NCI-H128 (cell line): ENCODE results near the gene JAZF1.

Experiments used
- DNase-seq: peaks from one replicate; lab custom pipeline; 2025; ENCODE audit not compliant: unreplicated experiment; lab: John Stamatoyannopoulos, UW

JAZF1 gene

DNA sequence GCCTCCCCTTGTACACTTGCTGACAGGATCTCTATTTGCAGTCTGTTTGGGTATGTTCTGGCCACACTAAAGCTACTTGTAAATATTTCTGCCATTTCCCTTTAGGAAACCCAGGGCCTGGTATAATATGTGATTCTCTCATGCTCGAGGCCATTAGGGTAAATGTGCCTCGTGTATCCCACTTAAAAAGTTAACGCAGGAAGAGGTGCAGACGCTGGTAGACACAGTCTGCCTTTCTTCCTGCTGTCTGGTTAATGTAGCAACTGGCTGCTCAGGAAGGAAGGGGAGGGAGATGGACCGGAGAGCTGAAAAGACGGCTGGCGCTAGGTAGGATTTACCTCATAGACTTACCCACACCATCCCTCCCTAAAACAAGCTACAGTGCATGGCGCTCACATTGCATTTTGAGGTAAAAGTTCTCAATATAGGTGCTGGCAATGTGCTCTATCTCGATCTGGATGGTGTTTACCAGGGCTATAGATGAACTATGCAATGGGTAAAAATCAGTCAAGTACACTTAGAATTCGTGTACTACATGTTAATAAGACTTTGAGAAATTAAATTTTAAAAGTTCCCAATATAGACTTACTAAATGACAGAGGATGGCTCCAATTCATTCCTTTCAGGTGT is 125.9 kb downstream of the JAZF1 start:
- DNase-seq = no peak

DNA sequence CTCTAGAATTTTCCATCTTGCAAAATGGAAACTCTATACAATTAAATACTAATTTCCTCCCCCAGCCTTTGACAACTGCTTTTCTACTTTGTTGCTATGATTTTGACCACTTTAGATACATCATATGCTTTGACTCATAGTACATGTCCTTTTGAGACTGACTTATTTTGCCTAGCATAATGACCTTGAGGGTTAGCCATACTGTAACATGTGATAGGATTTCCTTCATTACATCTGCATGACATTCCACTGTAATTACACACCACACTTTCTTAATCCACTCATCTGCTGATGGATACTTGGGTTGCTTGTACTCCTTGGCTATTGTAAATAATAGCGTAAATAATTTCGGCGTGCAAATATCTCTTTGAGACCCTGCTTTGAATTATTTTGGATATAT is 127.7 kb downstream of the JAZF1 start:
- DNase-seq = no peak

DNA sequence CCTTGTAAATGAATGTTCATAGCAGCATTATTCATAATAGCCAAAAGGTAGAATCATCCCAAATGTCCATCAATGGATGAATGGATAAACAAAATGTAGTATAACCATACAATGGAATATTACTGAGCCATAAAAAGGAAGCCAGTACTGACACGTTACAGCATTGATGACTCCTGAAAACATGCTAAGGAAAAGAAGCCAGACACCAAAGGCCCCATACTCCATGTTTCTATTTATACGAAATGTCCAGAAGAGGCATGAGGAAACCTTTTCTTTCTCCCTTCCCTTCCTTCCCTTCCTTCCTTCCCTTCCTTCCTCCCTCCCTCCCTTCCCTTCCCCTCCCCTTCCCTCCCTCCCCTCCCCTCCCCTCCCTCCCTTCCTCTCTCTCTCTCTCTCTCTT is 131.9 kb downstream of the JAZF1 start:
- no peak for DNase-seq

DNA sequence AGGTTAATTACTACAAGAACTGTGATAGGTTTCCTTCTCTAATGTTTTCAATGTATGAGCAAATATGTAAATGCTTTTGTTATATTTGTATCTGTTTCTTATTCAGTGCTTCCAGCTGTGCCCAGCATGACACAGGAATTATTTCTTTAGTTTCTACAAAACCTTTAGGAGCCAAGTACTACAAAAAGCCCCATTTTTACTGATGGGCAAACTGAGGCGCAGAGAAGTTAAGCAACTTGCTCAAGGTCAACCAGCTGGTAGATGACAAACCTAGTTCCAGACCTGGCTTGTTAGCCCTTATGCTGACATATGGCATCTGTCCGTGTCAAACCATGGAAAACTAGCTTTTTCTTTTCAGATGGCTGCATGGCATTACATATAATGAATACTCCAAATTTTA is 134.6 kb downstream of the JAZF1 start:
- DNase-seq = no peak

DNA sequence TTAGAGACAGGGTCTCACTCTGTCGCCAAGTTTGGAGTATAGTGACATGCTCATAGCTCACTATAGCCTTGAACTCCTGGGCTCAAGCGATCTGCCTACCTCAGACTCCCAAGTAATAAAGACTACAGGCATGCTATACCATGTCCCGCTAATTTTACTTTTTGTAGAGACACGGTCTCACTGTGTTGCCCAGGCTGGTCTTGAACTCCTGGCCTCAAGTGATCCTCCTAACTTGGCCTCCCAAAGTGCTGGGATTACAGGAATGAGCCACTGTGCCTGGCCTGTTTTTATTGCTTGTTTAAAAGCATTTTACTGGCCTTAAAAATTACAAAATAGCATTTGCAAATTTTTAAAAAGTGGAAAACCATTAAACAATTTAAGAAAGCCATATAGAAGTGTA is 135.0 kb downstream of the JAZF1 start:
- no peak for DNase-seq

DNA sequence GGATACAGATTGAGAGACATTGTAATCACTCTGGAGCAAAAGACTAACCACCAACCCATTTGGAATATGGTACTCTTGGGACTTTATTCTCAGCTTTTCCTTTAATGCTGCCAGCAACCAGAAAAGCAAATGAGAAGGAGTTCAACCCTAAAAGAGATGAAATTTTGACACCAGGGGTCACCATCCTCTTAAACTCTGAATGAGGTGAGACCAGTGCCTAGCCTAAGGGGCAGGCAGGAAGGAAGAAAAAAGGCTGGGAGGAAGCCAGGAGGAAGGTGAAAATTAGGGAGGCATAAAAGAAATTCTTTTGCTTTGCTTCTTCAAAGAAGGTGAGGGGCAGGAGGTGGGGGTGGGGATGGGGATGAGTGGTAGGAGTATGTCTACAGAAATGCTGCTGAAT is 135.8 kb downstream of the JAZF1 start:
- no peak for DNase-seq

DNA sequence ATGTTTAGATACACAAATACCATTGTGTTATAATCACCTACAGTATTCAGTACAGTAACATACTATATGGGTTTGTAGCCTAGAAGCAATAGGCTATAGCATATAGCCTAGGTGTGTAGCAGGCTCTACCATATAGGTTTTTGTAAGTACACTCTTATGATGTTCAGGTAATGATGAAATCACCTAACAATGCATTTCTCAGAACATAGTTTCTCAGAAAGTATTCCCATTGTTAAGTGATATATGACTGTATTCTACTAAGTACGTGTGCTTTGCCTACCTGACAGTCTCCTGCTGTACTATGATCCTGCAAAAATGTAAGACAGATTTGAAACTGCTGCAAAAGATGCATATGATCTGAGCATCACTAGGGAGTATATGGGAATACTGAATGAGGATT is 137.9 kb downstream of the JAZF1 start:
- DNase-seq = no peak

DNA sequence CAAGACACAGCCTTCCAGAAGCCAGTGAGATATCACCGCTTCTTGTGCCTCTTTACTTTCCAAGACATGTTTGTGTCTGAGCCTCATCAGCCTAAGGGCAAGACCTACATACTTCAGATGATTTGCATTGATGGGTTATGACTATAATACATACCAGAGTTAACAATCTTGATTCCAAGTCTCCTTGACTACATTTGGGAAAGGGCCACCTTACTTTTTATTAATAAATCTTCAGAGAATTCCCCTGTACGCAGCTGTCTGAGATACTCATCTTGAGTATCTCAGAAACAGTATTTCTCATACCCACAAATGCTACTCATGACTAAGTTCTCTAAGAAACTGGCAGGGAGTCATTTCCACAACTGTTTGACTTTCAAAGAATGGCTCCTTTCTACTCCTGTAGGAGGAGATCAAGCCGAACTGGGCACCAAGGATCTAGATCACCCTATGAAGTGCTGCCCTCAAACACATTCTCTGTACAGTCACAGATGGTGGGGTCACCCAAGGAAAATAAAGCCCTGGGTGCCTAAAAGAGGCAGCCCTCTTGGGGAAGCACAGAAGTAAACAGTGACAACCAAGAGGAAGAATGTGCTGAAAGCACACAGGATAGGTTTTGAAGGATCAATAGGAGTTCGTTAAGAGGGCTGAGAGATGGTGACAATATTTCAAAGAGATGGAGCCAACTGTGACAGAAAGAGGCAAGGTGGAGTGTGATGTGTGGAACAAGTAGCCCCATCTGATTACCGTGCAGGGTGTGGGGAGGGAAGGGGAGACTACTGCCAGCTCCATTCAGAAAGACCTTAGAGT is 138.9 kb downstream of the JAZF1 start:
- DNase-seq = no peak

DNA sequence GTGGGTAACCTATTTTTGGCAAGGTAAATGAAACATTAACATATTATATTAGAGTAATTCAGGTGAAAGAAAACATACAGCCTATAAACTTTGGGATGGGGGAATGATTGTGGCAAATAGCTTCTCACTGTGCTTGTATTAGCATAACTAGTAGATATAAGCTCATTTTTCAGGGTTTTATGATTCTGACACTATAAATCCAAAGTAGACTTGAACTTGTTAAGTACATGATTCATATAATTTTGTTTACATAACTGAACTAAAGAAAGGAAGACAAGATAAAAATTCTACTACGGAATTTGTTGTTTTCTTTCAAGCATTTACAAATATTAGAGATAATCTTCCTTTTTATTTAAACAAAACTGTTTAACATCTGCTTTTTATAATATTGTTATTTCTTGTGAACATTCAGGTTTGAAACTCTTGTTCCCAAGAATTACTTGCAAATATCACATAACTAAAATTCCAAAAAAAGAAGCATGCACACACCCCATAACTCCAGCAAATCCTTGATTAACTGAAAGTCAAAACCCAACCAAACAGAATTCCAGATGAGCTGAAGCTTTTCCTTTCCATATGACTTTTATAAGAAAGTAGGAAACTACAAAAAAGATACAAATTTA is 142.3 kb downstream of the JAZF1 start:
- no peak for DNase-seq

DNA sequence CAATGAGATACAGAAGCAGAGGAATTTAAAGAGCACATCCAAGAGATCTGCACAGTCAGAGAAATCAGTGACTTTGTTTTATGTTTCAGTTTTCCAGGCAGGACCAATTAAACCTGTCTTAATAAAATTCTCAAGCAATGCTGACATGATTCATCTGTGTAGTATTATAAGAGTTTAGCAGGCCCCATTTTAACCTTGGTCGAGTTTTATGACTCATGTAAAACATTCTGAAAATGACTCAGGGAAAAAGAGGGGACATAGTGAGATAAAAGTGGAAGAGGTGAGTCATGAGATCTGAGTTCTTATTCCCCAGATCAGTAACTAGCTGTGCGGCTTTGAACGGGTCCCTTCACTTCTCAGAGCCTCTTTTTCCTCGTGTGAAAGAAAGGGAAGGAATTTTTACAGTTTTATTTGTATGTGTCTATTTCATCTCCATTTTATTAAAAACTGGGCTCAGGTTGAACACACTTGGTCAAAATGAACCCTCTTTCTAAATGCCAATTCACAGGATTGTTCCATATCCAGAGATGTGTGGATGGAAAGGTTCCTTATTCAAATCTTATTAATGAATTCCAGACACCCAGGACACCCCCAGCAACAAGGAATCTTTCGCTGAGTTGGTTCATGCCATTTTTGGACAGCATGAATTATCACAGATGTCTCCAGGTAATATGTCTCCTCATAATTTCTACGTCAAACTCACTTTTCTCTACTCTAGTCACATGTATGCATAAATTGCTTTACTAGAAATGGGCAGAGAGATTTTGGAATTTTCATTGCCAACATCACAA is 143.2 kb downstream of the JAZF1 start:
- DNase-seq = no peak

DNA sequence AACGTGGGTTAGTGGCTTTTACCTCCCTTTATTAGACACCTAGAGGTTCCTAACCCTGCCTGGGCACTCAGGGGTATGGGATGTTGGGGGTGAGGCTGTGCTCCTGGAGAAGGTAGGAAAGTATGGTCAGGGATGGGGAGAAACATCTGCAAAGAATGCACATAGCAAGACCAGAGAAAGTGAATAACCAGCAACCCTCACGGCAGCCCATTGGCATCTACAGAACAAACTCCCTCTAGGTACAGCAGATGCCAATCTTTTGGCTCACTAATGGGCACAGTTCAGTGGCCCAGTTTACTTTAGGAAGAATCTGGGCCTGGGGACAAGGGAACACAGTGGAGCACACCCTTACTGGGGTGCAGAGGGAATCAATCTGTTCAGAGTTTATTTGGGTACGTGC is 143.9 kb downstream of the JAZF1 start:
- no peak for DNase-seq

DNA sequence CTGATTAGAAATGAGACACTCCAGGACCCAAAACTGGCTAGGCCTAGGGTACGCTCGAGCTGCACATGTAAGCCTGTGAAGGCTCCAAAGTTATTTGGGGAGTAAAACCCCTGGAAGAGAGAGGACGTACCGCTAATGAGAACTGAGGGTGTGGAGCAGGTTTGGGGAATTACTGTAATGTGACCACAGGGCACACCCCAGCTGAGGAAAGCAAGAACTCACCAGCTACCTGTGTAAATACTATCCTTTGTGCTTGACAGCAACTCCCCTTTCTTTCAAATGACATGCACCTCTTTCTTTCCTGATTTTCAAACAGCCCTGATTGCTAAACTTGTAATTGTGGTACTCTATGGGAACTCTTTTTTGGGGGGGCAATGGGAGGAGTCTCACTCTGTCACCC is 147.2 kb downstream of the JAZF1 start:
- DNase-seq = no peak

DNA sequence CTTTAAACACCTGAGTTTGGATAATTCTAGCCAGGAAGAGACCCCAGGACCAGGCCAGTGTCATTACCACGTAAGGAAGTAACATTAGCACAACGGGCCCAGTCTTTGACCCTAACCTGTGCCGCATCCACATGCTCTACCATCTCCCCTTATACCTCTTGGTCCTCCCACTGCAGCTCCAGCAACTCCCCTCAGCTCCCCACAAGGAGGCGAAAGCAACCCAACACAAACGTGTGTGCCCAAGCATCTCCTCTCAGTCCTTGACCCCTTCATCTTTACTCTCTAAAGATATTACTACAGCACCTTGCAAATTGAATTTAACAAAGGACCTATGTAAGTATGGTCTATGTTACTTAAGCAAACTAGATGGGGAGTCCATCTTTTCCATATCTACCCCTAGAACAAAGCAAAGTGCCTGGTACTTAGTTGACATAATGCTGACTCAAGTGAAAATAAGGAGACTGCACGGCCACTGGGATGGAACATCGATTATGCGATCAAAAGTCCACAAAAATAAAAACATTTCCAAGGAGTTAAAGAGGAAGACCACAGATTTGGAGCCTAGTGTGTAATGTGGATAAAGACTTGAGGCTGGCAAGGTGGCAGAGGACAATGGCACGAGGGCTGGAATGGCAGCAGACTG is 147.7 kb downstream of the JAZF1 start:
- DNase-seq = no peak

DNA sequence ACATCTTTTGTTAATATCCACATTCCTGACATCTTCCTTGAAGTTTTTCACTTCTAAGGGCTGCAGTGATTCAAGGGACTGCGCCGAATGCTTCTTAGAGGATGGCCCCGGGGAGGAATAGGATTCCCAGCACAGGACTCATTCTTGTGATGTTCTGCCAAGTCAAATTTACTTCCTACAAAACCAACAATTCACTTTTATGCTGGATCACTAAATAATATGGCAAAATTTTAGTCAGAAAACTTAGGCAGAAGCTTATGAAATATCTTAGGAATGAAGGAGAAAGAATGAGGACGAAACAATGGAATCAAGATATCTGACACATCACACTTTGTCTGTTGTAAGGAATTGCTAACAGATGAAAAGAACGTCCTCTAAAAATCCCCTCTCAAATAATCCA is 151.5 kb downstream of the JAZF1 start:
- no peak for DNase-seq

DNA sequence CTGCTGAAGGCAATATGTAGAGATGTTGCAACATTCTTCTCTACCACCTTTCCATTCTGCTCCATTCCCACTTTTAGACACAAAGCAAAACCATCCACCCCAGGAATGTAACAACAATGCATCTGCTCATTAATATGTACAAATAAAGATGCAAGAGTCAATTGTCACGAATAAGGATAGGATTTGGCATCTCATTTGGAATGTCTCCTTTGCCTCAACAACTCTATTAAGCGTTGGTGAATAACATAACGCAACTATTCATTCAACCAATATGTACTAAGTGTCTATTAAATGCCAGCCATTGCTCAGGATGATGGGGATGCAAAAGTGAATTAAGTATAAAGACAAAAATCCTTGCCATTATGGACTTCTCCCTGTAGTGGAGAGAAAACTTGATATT is 152.1 kb downstream of the JAZF1 start:
- no peak for DNase-seq

DNA sequence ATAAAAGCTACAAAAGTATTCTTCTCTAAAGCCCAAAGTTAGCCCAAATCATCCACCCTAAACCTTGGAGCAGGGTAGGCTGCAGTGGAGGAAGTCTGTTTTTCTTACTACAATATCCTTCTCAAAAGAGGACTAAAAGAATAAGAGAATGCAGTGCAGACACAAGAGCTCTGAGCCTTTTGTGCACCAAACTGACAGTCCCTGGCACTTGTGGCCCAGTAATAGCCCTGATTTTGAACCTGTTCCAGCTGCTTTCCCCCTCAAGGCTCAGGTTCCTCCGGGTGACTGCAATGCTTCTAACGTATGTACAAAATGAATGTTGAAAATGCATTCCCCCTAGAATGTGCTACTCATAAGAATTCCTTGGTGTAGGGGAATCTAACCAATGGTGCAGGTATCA is 154.4 kb downstream of the JAZF1 start:
- DNase-seq = no peak

DNA sequence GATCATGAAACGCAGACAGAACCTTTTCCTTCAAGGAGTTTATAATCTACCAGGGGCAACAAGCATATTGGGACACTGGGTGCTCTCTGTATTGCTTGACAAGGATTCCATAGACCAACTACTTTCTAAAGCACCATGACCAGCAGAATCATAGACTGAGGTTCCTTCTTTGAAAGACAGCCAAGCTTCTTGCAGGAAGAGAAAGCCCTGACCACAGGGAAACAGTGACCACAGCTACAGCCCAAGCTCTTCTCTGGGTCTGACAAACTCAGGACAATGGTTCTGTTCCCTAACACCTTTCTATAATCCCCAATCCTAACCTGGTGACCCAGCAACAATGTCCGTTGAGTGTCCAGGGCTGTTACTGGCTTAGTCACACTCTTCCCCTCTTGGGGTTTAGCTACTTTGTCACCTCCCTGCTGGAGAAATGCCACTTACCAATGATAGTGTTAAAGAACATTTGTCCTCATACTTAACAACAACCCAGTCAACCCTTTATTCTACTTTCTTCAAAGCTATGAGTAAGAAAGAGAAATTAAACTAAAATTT is 155.7 kb downstream of the JAZF1 start:
- DNase-seq = no peak

DNA sequence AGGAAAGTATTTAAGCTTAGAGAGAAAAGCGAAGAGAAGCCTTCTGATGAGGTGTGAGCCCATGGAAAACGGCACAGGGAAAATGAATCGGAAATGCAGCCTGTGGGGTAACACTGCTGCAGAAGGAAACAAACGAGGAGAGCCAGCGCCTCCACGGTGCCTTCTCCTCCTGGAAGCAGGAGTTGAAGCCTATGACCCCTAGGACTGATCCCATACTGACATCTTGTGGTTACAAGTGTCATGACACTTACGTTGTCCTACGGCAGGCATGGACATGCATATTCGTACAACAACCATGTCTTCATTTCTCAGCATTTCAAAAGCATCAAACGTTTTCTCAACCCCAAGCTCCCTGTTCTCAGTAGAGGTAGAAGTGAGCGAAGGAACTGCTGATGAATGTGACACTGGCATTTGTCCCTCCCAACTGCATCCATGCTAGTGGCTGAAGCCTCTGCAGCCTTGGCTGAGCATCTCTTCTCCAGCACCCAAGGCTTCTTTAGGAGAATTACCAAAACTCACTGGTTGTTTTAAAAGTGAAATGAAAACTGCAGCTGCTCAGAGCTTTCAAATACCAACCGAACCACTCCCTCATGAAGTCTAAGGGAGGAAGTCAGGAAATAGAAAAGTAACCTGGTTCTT is 160.2 kb downstream of the JAZF1 start:
- DNase-seq = peak; percentile 48

DNA sequence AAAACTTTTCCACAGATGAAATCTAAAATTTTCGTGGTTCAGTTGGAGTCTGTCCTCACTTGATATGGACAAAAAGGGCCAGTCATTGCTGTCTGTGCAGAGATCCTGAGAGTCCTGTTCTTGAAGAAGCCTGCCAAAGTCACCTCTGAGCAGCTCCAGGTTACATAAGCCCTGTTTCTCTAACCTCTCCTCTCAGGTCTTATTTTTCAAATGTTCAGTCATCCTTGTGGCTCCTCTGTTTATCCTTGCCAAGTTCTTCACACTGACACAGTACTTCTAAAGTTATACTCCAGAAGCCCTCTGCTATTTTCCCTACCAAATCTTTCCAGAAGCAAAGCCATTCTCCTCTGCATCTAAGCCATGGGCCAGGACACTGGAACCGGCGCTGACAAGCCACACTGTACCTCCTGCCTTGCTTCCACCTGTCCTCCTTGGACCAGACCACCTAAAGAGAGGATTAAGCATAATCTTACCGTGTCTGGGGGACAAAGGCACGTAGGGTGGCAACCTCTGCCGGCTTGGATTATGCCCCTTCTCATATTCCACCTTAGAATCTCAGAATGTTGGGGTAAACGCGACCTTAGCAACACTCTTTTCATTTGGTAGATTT is 161.6 kb downstream of the JAZF1 start:
- DNase-seq = no peak

DNA sequence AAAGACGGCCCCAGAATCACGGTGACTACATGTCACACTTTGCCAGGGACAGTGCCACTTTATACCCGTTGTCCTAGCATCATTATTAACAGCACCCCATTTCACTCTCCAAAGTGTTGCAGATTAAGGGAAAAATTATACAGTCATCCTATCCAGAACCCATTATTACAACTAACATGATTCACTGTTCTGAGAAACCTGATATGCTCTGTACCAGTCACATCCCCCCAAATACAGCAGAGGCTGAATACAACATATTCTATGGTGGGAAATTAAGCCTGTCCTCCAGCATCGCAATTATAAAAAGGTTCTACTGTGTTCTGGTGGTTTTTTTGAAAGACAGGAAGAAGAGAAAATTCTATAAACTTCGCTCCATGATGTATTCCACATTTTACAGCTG is 162.1 kb downstream of the JAZF1 start:
- DNase-seq = no peak
